Stimulated activated naive CD8-positive, alpha-beta T cell treated with anti-CD3 and anti-CD28 coated beads, Interleukin-15, amount 100 ng/mL, for 72 hours (primary cell): ENCODE results near the gene TOMM7.

ENCODE experiments used
- ATAC-seq: fragments of 150-1000 bp; cut with Tn5 transposase; 2 replicates; pipeline ENCODE4 v1.10.0; 2021; ENCODE audit warnings: mild to moderate bottlenecking, moderate library complexity
- DNase-seq, 2 donors: peaks; one replicate each; pipeline ENCODE4 v3.0.0; 2021 to 2022
- H3K27ac Mint-ChIP-seq, 2 donors: one replicate each; pipeline ENCODE4 v1.8.0; 2022; ENCODE audit warnings: mild to moderate bottlenecking in 2 of 2, mixed read lengths in 2 of 2, moderate library complexity in 2 of 2
- H3K27me3 Mint-ChIP-seq: one replicate; pipeline ENCODE4 v1.8.0; 2022; ENCODE audit warnings: mixed read lengths
- H3K4me1 Mint-ChIP-seq: one replicate; pipeline ENCODE4 v1.8.0; 2022; ENCODE audit warnings: mild to moderate bottlenecking, mixed read lengths
- H3K4me3 Mint-ChIP-seq, 2 donors: one replicate each; pipeline ENCODE4 v1.8.0; 2022; ENCODE audit warnings: mild to moderate bottlenecking in 2 of 2, mixed read lengths in 2 of 2, moderate library complexity in 1 of 2
- H3K9me3 Mint-ChIP-seq, 2 donors: one replicate each; pipeline ENCODE4 v1.8.0; 2022; ENCODE audit warnings: mixed read lengths in 2 of 2

TOMM7 gene

DNA sequence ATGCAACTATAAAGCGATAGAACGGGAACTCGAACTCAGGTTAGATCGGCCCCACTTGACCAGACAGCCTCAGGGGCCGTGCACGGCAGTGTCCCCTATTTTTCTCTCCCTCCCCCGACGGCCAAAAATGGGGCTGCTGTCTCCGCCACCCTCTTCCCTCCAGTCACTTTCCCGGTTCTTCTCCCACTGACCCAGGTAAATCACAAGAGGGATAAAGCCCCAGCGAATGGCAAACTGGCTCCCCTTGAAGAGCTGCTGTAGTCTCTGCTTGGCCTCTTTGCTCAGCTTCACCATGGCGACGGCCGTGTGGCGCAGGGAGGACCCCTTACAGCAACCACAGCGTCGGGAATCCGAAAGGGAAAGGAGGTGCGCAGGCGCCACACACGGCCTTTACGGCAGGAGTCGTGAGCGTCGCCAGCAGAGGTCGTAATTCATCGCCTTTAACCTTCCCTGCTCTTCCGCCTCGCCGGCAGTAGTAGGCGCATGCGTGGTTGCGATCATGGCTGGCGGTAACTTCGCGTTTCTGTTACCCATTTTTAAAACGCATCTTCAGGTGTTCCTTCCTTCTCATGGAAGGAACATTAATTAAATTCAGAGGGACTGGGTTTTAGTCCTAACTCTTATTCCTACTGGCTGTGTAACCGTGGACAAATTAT lies at the start of gene TOMM7:
Gene TOMM7, minus strand, starts transcription at position 364 of the 656 bp plus-strand sequence. Its CDS starts 70 bp downstream, at position 294.
- peak; percentile 80 to 88 for DNase-seq
- H3K4me1 Mint-ChIP-seq = peaks cover 47% of the 10 kb centered on the region
- peak; percentile 92 for ATAC-seq
- H3K4me3 Mint-ChIP-seq = peak within 1 kb of the TSS; percentile 93 to 94
- H3K27ac Mint-ChIP-seq = peak within 1 kb of the TSS; percentile 97 to 98
- H3K27me3 Mint-ChIP-seq = peaks cover 21% of the 10 kb centered on the region
- no peaks in the 10 kb centered on the region for H3K9me3 Mint-ChIP-seq

GRCh38 chr7:22872096-22872807 lies 49.6 kb upstream of the TOMM7 start:
- H3K27me3 Mint-ChIP-seq = no peaks in the 10 kb centered on the region
- H3K4me3 Mint-ChIP-seq = no peak overlapping the region
- H3K4me1 Mint-ChIP-seq = peaks cover 10% of the 10 kb centered on the region
- peak; percentile 65 for ATAC-seq
- no peak for DNase-seq
- no peak overlapping the region for H3K27ac Mint-ChIP-seq
- H3K9me3 Mint-ChIP-seq = no peaks in the 10 kb centered on the region

DNA sequence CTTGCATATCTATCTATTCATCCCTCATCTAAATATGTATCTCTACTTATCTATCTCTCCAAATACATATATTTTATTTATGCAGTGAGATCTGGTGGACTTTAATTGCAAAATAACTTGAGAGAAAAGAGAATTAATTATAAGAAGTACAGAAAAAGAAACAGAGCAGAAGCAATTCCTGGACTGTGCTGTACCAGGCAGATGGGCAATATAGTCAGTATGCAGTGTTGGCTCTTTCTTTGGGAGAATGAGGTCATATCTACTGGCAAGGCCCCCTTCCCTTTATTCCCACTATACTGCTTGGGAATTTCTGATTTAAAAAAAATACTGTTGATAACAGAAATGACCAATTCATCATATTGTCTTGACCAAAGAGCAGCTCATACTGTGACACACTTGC lies 49.0 kb upstream of the TOMM7 start:
- Mint-ChIP-seq H3K4me3 (no peak overlapping the region), H3K9me3 (no peaks in the 10 kb centered on the region), H3K4me1 (peaks cover 11% of the 10 kb centered on the region), H3K27ac (no peak overlapping the region), H3K27me3 (no peaks in the 10 kb centered on the region)
- ATAC-seq (no peak), DNase-seq (no peak)

- peaks cover 27% of the 10 kb centered on the region for H3K4me1 Mint-ChIP-seq
- no peak for ATAC-seq
- no peak for DNase-seq
- peak overlapping the region in 1 of 2 donors; percentile 75 for H3K27ac Mint-ChIP-seq
- no peaks in the 10 kb centered on the region for H3K9me3 Mint-ChIP-seq
- no peak overlapping the region for H3K4me3 Mint-ChIP-seq
- H3K27me3 Mint-ChIP-seq = no peaks in the 10 kb centered on the region
Observed at GRCh38 chr7:22868509-22868908, 45.9 kb upstream of the TOMM7 start.

DNA sequence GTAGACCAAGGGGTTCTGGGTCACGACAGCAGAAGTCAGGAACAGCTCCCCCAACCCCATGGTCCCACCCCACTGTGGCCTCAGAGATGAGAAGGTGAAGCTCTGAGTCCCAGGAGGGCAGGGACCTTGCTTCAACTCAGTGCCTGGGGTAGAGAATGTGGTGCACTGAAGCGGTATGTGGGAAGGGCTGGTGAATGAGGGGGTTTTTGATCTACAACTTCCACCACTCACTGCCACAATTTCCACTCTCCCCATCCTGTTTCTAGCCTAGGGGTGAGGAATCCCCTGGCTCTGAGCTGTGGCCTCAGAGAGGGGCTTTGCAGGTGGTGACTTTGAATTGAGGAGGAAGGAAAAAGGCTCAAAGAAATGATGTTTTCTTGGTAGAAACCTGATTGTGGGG lies 44.9 kb upstream of the TOMM7 start:
- Mint-ChIP-seq H3K9me3 (no peaks in the 10 kb centered on the region), H3K27me3 (no peaks in the 10 kb centered on the region), H3K4me3 (no peak overlapping the region), H3K27ac (peak overlapping the region in 1 of 2 donors; percentile 47), H3K4me1 (peaks cover 31% of the 10 kb centered on the region)
- DNase-seq (no peak), ATAC-seq (no peak)

- H3K4me3 Mint-ChIP-seq = no peak overlapping the region
- no peak overlapping the region for H3K27ac Mint-ChIP-seq
- ATAC-seq = no peak
- peaks cover 34% of the 10 kb centered on the region for H3K4me1 Mint-ChIP-seq
- H3K9me3 Mint-ChIP-seq = no peaks in the 10 kb centered on the region
- no peak for DNase-seq
- H3K27me3 Mint-ChIP-seq = no peaks in the 10 kb centered on the region
Observed at GRCh38 chr7:22867003-22867402, 44.4 kb upstream of the TOMM7 start.

- H3K27me3 Mint-ChIP-seq = no peaks in the 10 kb centered on the region
- H3K4me3 Mint-ChIP-seq = no peak overlapping the region
- DNase-seq (no peak), ATAC-seq (no peak)
- H3K4me1 Mint-ChIP-seq = peaks cover 36% of the 10 kb centered on the region
- H3K9me3 Mint-ChIP-seq = no peaks in the 10 kb centered on the region
- no peak overlapping the region for H3K27ac Mint-ChIP-seq
Observed at GRCh38 chr7:22865602-22865960, 42.9 kb upstream of the TOMM7 start.

GRCh38 chr7:22864855-22865601 lies 42.4 kb upstream of the TOMM7 start:
- Mint-ChIP-seq H3K27ac (no peak overlapping the region), H3K9me3 (no peaks in the 10 kb centered on the region), H3K4me1 (peaks cover 42% of the 10 kb centered on the region), H3K4me3 (no peak overlapping the region), H3K27me3 (no peaks in the 10 kb centered on the region)
- no peak for DNase-seq
- no peak for ATAC-seq

GRCh38 chr7:22864301-22864700 lies 41.7 kb upstream of the TOMM7 start:
- Mint-ChIP-seq H3K27me3 (no peaks in the 10 kb centered on the region), H3K9me3 (no peaks in the 10 kb centered on the region), H3K4me3 (no peak overlapping the region), H3K27ac (peak overlapping the region in 1 of 2 donors; percentile 59), H3K4me1 (peaks cover 49% of the 10 kb centered on the region)
- ATAC-seq (no peak), DNase-seq (no peak)

DNA sequence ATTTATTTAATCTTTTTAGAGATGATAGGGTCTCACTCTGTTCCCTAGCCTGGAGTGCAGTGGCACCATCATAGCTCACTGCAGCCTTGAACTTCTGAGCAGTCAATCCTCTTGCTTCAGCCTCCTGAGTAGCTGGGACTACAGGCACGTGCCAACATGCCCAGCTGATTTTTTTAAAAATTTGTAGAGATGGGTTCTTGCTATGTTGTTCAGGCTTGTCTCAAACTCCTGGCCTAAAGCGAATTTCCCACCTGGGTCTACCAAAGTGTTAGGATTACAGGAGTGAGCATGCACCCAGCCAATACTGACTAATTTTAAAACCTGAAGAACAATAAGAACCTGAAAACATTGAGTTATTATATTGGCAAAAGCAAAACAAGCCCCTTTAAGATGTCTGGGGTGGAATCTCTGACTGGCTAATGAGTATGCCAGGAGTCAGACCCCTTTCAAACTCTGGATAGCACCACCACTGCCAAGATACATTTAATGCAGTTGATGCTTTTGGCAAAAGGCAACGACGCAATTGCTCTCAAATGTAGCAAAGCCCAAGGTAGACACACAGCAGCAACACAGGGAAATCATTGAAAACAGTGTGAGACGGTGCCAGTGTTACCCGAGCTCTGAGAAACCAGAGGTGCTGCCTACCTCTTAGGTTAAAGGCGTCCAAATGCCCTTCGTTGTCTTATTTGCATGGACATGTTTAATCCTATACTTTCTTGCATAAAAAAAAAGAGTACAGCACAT lies 40.7 kb upstream of the TOMM7 start:
- ATAC-seq = no peak
- Mint-ChIP-seq H3K27ac (no peak overlapping the region), H3K9me3 (no peaks in the 10 kb centered on the region), H3K4me1 (peaks cover 59% of the 10 kb centered on the region), H3K27me3 (no peaks in the 10 kb centered on the region), H3K4me3 (no peak overlapping the region)
- DNase-seq = no peak

DNA sequence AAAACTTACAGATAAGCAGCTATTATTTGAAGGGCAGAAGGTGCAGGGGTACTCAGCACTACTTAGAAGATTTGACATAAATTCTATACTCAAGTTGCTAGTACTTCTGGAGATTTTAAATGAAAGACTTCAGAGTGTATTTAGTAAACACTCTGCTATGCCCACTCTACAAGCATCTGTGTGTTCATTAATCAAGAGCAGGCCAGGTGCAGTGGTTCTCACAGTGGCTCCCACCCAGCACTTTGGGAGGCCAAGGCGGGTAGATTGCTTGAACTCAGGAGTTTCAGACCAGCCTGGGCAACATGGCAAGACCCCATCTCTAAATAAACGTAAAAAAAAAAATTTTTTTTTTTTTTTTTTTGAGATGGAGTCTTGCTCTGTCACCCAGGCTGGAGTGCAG lies 38.9 kb upstream of the TOMM7 start:
- H3K27me3 Mint-ChIP-seq = no peaks in the 10 kb centered on the region
- no peak overlapping the region for H3K4me3 Mint-ChIP-seq
- peaks cover 59% of the 10 kb centered on the region for H3K4me1 Mint-ChIP-seq
- H3K27ac Mint-ChIP-seq = no peak overlapping the region
- H3K9me3 Mint-ChIP-seq = no peaks in the 10 kb centered on the region
- DNase-seq (no peak), ATAC-seq (no peak)

GRCh38 chr7:22860784-22861482 lies 38.3 kb upstream of the TOMM7 start:
- peaks cover 65% of the 10 kb centered on the region for H3K4me1 Mint-ChIP-seq
- peak; percentile 61 for ATAC-seq
- DNase-seq = peak in 1 of 2 donors; percentile 29
- no peaks in the 10 kb centered on the region for H3K9me3 Mint-ChIP-seq
- no peaks in the 10 kb centered on the region for H3K27me3 Mint-ChIP-seq
- peak overlapping the region in 1 of 2 donors; percentile 5 for H3K27ac Mint-ChIP-seq
- H3K4me3 Mint-ChIP-seq = no peak overlapping the region

DNA sequence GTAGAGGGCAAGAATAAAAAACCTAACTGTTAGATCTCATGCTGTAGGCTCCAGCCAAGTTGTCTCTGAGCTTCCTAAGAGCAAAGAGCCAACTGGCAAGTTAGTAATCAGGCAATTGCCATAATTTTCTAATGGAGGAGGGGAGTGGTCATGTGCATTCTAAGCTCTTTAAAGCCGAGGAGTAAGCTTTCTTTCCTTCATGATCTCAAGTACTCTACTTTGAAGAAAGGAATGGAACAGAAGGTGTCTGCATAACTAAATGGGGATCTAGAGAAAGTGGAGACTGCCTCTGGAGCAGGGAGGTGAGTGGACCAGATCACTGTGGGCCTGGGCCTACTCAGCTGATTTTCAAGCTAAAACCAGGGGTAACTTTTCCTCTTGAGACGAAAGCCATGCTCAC lies 37.7 kb upstream of the TOMM7 start:
- Mint-ChIP-seq H3K27ac (peak overlapping the region in 1 of 2 donors; percentile 14), H3K9me3 (no peaks in the 10 kb centered on the region), H3K27me3 (no peaks in the 10 kb centered on the region), H3K4me1 (peaks cover 69% of the 10 kb centered on the region), H3K4me3 (no peak overlapping the region)
- peak; percentile 27 for ATAC-seq
- DNase-seq = no peak

GRCh38 chr7:22859641-22860290 lies 37.1 kb upstream of the TOMM7 start:
- Mint-ChIP-seq H3K9me3 (no peaks in the 10 kb centered on the region), H3K4me3 (no peak overlapping the region), H3K27ac (peak overlapping the region in 1 of 2 donors; percentile 67), H3K27me3 (no peaks in the 10 kb centered on the region), H3K4me1 (peaks cover 63% of the 10 kb centered on the region)
- DNase-seq (no peak), ATAC-seq (no peak)
